Kidney epithelial cell (primary cell): ENCODE measurements around the gene ZNF609. TPM values are rescaled to one million over a fixed set of nuclear protein-coding genes. Genes with fewer than 3 reads are reported as not detected.

ENCODE experiments used
- DNase-seq: peaks from one replicate; pipeline ENCODE4 v3.0.0-alpha.2; 2010; ENCODE audit warnings: low read depth
- H3K27me3 ChIP-seq: 2 replicates; pipeline ENCODE4 v1.6.0; 2011; ENCODE audit warnings: low read length; ENCODE audit not compliant: control insufficient read depth, insufficient read depth
- H3K36me3 ChIP-seq: 2 replicates; pipeline ENCODE4 v1.5.1; 2011; ENCODE audit warnings: low read length; ENCODE audit not compliant: control insufficient read depth, insufficient read depth
- H3K4me3 ChIP-seq: 2 replicates; pipeline ENCODE4 v1.5.1; 2011; ENCODE audit warnings: low read depth, mild to moderate bottlenecking, control low read depth, low read length
- CTCF ChIP-seq: IDR thresholded peaks from 2 replicates; pipeline ENCODE4 v1.5.1; 2011; ENCODE audit warnings: mild to moderate bottlenecking, moderate library complexity, low read length, control low read depth, inconsistent platforms; ENCODE audit not compliant: insufficient read depth, poor library complexity, severe bottlenecking
- total RNA-seq: library from RNA; depleted of rRNA; stranded (reverse); fragments of >200 nt; gene quantifications from 2 replicates; pipeline ENCODE4 v1.2.3, GENCODE V29; 2015

The ZNF609 gene
- total RNA-seq, 1 donor from 2014 or later, result 18.4 TPM

GRCh38 chr15:64429448-64429847 is 30.9 kb upstream of the ZNF609 start:
- Histone ChIP-seq H3K36me3 (no peaks in the 10 kb centered on the region), H3K27me3 (no peaks in the 10 kb centered on the region), H3K4me3 (no peak overlapping the region)
- no peak for TF ChIP-seq CTCF
- no peak for DNase-seq

- DNase-seq, result peak; percentile 25
- no peak overlapping the region for H3K4me3 ChIP-seq
- no peaks in the 10 kb centered on the region for H3K27me3 ChIP-seq
- TF ChIP-seq CTCF, result no peak
- no peaks in the 10 kb centered on the region for H3K36me3 ChIP-seq
These were observed 30.2 kb upstream of the ZNF609 start for GRCh38 chr15:64430000-64430735.

GRCh38 chr15:64437982-64438381 is 22.4 kb upstream of the ZNF609 start:
- no peaks in the 10 kb centered on the region for H3K36me3 ChIP-seq
- H3K27me3 ChIP-seq, result no peaks in the 10 kb centered on the region
- DNase-seq, result no peak
- no peak overlapping the region for H3K4me3 ChIP-seq
- no peak for TF ChIP-seq CTCF

- H3K36me3 ChIP-seq, result no peaks in the 10 kb centered on the region
- no peak for DNase-seq
- TF ChIP-seq CTCF, result no peak
- H3K4me3 ChIP-seq, result no peak overlapping the region
- no peaks in the 10 kb centered on the region for H3K27me3 ChIP-seq
These were observed 21.5 kb upstream of the ZNF609 start for GRCh38 chr15:64438653-64439447.

- no peak overlapping the region for H3K4me3 ChIP-seq
- TF ChIP-seq CTCF, result no peak
- DNase-seq, result no peak
- no peaks in the 10 kb centered on the region for H3K36me3 ChIP-seq
- no peaks in the 10 kb centered on the region for H3K27me3 ChIP-seq
These were observed 18.5 kb upstream of the ZNF609 start for GRCh38 chr15:64441852-64442251.

GRCh38 chr15:64443016-64443415 is 17.4 kb upstream of the ZNF609 start:
- Histone ChIP-seq H3K36me3 (no peaks in the 10 kb centered on the region), H3K27me3 (no peaks in the 10 kb centered on the region), H3K4me3 (no peak overlapping the region)
- DNase-seq, result no peak
- TF ChIP-seq CTCF, result no peak
